ENCODE data around the gene OR10J4. TPM values are rescaled to one million over a fixed set of nuclear protein-coding genes. Genes with fewer than 3 reads are reported as not detected.
"Not testable (repeated sequence)": the region's sequence is repeated elsewhere in the genome, so short reads cannot be mapped to it uniquely, and the experiment has no call there.

OR10J4 gene
- total RNA-seq, 1 donor: not detected

- H3K4me3 ChIP-seq (ENCODE audit: low read depth, low read length): no peak overlapping the region
- no peak for DNase-seq (ENCODE audit: low read depth)
- TF ChIP-seq CTCF (IDR thresholded peaks at IDR 0.05; ENCODE audit: insufficient read depth, low read length): no peak
Measured at GRCh38 chr1:159444511-159444910, 12.5 kb downstream of the OR10J4 start.

GRCh38 chr1:159448181-159448580, 16.2 kb downstream of the OR10J4 start:
- no peak overlapping the region for H3K4me3 ChIP-seq (ENCODE audit: low read depth, low read length)
- no peak for TF ChIP-seq CTCF (IDR thresholded peaks at IDR 0.05; ENCODE audit: insufficient read depth, low read length)
- DNase-seq (ENCODE audit: low read depth): no peak

GRCh38 chr1:159449605-159450004, 17.6 kb downstream of the OR10J4 start:
- not testable (repeated sequence) for DNase-seq (ENCODE audit: low read depth); H3K4me3 ChIP-seq (ENCODE audit: low read depth, low read length)

- no peak for TF ChIP-seq CTCF (IDR thresholded peaks at IDR 0.05; ENCODE audit: insufficient read depth, low read length)
- no peak overlapping the region for H3K4me3 ChIP-seq (ENCODE audit: low read depth, low read length)
- DNase-seq (ENCODE audit: low read depth): no peak
Measured at GRCh38 chr1:159459551-159459950, 27.5 kb downstream of the OR10J4 start.

- TF ChIP-seq CTCF (IDR thresholded peaks at IDR 0.05; ENCODE audit: insufficient read depth, low read length): no peak
- DNase-seq (ENCODE audit: low read depth): no peak
Measured at GRCh38 chr1:159465191-159465603, 33.2 kb downstream of the OR10J4 start.

GRCh38 chr1:159468321-159468720, 36.3 kb downstream of the OR10J4 start:
- no peak for DNase-seq (ENCODE audit: low read depth)
- no peak overlapping the region for H3K4me3 ChIP-seq (ENCODE audit: low read depth, low read length)
- TF ChIP-seq CTCF (IDR thresholded peaks at IDR 0.05; ENCODE audit: insufficient read depth, low read length): no peak

More at GRCh38 chr1:159465191-159465603, 33.2 kb downstream of the OR10J4 start:
- H3K4me3 ChIP-seq (ENCODE audit: low read depth, low read length): no peak overlapping the region

- no peak for DNase-seq (ENCODE audit: low read depth)
- no peak overlapping the region for H3K4me3 ChIP-seq (ENCODE audit: low read depth, low read length)
- no peak for TF ChIP-seq CTCF (IDR thresholded peaks at IDR 0.05; ENCODE audit: insufficient read depth, low read length)
Measured at GRCh38 chr1:159469921-159470533, 38.0 kb downstream of the OR10J4 start.

Data from fibroblast of the aortic adventitia (primary cell).